GM18870 (cell line): ENCODE data around the gene PHACTR3.

ENCODE experiments used
- ATAC-seq: cut with Tn5 transposase; IDR thresholded peaks from one replicate; pipeline ENCODE4 v1.9.1; 2021; ENCODE audit warnings: moderate library complexity; ENCODE audit not compliant: unreplicated experiment

The PHACTR3 gene

GRCh38 chr20:59747671-59748515, 143.6 kb downstream of the PHACTR3 start:
- ATAC-seq, result no peak

GRCh38 chr20:59748619-59749191, 144.4 kb downstream of the PHACTR3 start:
- ATAC-seq, result no peak

DNA sequence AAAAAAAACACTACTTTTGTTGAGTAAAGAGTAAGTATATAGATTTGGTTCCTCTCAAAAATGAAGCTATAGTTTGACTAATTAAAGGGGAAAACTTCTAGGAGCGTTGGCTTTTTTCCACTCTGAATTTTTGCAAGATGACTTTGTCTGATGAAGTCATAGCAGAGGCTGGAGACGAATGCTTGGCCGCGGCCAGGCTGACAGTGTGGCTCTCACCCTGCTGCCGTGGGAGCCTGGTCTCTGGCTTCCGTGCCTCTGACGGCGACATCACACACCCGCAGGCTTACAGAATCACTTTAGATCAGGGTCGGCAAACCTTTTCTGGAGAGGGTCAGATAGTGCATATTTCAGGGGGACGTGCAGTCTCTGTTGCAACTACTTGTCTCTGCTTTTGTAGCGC, 145.0 kb downstream of the PHACTR3 start:
- no peak for ATAC-seq

- no peak for ATAC-seq
These were observed 146.0 kb downstream of the PHACTR3 start for GRCh38 chr20:59750209-59750840.

DNA sequence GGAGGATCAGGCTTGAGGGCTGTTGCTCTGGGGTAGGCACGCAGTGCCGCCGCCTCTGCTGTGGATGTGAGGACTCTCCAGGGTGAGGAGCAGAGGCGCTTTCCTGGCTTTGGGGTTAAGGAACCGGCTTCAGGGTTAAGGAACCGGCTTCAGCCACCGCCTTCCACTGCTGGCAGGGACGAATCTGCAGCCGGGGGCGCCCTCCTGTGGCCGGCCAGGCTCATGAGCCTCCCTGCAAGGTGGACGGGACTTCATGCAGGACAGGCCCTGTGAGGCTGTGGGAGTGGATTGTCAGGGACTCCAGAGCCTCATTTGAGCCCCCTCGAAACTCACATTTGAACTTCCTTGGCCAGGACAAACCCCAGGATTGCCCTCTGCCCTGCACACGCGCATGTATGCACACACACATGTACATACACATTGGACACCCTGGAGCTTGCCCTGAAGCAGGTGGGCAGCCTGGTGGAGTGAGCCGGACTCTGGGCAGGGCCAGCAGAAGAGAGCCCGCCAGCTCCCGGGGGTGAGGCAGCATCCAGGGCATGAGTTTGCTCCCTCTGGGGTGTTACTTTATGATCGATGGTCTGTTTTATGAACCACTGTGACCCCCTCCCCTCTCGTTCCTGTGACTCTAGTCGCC, 146.9 kb downstream of the PHACTR3 start:
- no peak for ATAC-seq

DNA sequence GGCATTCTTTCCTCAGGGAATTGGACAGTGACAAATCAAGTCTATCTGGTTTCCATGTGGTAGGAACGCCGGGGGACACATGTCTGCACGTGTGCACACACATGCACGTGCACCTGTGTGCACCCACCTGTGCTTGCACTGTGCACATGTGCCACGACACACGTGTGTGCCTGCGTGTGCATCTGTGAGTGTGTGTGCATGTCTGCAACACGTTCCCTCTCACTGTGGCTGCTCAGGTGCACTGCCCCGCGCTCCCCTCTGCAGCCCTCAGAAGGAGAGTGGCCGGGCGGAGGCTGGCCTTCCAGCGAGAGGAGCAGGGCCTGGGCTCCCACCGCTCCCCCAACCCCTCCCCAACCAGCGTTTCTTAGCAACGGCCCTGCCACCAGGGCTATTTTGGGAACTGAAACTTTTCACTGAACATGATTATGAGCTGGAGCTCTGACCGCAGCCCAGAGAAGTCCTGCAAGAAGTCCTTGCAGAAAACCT, 147.8 kb downstream of the PHACTR3 start:
- ATAC-seq, result peak; percentile 72

- peak; percentile 27 for ATAC-seq
These were observed 148.5 kb downstream of the PHACTR3 start for GRCh38 chr20:59752704-59753460.

DNA sequence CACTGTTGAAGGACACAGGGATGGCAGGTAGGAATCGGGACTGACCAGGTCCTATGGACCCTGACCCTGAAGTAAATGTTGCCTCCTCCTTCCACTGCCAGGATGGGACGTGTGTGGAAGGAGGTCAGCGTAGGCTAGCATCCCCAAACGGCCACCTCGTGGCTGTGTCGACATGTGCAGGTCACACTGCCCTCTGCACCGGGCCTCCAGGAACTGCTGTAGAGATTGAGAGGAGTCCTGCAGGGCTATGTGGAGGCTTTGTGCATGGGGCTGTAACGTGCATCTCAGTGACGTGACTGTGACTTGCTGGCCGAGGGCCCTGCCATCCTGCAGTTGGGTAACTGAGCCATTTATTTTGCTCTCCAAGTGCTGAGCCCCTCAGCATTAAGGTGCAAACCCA, 149.5 kb downstream of the PHACTR3 start:
- no peak for ATAC-seq

DNA sequence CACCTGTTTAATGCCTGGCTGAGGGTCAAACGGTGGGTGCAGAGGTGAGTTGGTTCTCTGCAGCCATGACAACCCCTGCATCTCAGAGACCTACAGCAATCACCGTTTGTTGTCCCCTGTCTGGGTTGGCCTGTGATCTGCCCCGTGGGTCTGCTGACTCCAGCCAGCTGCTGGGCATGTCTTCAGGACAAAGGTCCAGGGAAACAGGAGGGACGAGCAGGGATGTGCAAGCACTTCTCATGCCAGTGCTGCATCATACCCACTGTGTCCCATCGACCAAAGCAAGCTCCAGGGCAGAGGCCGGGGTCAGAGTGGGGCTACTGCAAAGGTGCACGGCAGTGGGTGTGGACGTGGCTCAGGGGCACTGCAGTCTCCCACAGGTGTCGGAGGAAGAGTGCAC, 150.2 kb downstream of the PHACTR3 start:
- no peak for ATAC-seq

DNA sequence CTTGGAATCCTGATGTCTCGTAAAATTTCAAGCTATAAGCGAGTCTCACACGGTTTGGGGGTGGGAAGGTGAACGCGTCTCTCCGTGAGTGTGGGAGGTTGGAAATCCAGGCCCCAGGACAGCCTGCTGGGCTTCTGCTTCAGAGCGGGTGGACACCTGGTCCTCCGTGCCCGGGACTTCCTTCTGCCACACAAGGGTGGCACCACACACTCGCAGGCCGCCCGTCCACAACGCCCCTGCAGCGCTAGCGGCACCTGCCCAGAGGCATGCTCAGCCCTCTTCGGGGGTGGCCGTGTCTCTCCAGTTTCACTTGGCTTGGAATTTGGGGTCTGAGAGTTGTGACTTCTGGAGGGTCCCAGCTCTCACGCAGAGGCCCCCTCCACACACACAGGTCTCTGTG, 151.9 kb downstream of the PHACTR3 start:
- no peak for ATAC-seq

- ATAC-seq, result no peak
These were observed 159.7 kb downstream of the PHACTR3 start for GRCh38 chr20:59764037-59764436.

DNA sequence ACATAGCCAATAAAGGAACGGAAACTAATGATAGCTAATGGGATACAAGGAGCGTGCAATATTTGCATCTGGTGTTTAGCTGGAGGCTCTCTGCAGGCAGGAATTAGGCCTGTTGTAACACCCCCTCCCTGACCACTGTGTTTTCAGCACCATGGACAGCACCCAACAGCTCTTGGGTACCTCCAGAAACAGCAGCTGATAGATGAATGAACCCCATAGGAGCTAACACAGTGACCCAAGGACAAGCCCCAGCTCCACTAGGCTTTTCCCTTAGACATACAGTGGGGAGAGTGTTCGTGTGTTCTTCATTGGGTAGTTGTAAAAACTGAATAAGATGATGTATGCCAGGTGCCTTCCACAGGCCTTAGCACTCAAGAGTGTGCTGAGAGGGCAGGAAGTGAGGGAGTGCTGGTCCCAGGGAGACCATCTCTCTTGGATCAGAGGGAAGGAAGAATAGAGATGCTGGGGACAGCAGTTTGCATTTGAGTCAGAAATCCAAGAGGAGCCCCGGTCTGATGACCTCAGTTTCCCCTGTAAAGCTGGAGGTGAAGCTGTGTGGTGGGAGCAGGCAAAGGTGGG, 161.3 kb downstream of the PHACTR3 start:
- no peak for ATAC-seq

GRCh38 chr20:59767656-59768055, 163.3 kb downstream of the PHACTR3 start:
- ATAC-seq, result no peak

DNA sequence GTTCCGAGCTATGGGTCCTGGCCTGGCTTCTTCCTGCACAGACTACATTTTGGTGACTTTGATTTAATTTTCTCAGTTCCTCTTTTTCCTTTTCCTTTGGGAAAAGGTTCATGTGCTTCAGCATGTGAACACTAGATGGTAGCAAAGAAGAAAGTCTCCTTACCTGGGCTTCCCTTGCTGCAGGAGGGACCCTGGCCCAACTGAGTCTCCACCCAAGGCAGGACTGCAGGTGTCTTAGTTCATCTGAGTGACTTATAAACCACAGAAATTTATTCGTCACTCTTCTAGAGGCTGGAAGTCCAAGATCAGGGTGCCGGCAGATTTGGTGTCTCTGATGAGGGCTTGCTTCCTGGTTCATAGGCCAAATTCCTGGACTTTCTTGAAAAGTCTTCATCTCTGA, 165.9 kb downstream of the PHACTR3 start:
- ATAC-seq, result no peak

DNA sequence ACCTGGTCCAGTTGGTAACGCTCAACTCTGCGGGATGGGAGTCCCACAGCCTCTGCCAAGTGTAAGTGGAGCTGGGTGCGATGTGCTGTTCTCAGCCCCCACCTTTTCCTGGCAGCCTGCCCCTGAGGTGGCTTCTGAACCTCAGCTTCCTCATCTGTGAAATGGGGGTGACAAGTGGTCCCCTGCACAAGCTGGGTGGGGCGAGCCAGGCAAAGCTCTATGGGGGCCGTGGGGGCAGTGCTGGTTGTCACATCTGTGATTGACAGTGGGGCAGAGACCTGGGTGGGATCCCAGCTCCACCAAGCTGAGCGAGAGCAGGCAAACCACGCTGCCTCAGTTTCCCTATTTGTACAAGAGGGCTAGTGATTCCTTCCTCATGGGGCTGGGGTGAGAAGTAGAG, 166.5 kb downstream of the PHACTR3 start:
- ATAC-seq, result no peak

DNA sequence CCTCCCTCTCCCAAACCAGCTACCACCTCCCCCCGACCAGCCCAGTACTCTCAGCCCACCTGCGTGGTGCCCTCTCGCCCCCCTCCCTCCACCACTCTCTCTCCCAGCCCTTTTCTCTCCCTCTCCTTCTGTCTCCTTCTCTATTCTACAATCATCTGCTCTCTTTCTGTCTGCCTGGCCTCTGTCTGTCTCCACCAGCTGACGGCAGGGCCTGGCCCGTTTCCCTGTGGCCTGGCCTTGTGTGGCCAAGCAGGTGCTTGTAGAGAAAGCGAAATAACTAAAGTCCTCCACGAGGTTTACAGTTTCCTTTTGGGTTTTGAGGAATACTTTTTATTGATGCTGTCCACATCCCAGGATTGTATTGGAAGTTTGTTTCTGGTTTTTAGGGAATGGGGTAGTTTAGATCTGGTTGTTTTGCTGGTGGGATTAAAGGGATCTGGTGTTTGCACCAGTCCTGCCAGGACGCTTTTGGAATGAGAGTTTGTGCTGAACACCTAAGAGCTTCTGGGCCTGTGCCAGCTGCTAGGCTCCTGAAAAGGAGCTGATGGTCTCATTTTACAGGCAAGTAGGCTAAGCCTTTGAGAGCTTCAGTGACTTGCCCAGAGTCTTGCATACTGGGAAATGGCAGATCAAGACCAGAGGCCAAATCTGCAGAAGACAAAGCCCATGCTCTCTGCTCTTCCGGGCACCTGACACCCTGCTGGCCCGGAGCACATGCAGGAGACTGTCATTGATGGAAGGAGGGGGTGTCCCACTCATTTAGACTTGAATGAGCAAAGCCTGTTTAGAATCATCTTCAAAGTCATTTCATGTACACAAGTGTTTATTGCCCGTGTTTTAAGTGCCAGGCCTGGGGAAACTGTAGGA, 167.4 kb downstream of the PHACTR3 start:
- ATAC-seq, result no peak

DNA sequence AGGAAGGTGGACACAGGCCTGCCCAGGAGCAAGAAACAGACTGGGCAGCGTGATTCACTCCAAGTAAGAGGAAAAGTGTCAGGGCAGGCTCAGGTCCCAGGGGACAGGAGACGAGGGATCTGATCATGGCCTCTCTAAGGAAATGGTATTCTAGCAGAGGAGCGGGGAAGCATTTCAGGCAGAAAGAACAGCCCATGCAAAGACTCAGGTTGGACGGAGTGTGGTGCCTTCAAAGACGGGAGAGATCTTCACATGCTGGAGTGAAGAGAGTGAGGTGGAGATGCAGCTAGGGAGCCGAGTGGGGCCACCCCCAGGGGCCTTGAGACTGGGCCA, 168.0 kb downstream of the PHACTR3 start:
- ATAC-seq, result no peak

DNA sequence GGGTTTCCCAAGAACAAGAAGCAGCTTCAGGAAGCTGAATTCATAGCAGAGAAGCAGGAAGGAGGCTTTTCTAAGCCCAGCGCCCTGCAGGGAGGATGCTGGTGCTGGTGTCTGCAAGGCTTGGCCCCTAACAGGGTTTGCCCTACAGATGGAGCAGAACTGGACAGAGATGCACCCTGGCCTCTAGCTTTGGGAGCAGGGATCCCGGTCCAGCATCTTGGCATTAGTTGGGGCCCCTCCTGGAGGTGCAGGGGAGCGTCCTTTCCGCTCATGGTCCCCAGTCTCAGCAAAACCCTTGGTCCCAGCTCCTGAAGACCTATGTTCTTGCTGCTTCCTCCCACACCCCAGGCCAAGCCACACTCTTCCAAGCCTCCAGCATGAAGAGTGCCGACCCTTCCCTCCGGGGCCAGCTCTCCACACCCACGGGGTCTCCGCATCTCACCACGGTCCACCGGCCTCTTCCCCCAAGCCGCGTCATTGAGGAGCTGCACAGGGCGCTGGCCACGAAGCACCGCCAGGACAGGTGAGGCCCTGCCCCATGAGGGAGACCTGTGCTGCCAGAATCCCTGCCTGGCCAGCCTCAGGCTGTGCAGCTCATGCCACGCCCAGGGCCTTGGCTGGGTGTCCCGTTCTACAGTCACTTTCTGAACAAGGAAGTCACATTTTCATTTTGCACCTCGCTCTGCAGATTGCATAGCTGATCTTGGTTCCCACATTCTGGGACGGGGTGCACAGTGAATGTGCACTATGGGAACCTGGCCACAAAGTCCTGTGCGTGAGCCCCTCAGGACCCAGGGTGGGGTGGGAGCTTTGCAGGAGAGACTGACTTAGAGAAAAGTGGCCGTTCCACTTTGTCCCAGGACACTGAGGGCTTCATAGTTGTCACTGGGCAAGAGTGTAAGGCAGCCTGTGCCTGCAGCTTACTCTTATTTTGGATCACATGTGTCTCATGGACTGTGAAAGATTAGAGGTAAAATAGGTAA, 168.9 kb downstream of the PHACTR3 start:
- ATAC-seq, result no peak
